Tibial artery (tissue), 4 donors: ENCODE data around the gene DYRK3.

Experiments used
- DNase-seq, 2 donors: peaks; one replicate each; pipeline ENCODE4 v3.0.0-alpha.2; 2019
- H3K27ac ChIP-seq, 2 donors: fragments of 200-600 bp; sonication (generic) in 1 of 2; 1 replicate in 1 of 2; 2 replicates in 1 of 2; pipeline ENCODE4 v1.5.1; 2018 to 2019; ENCODE audit warnings: mild to moderate bottlenecking in 1 of 2
- H3K27me3 ChIP-seq, 2 donors: fragments of 200-600 bp; sonication (generic) in 1 of 2; one replicate each; pipeline versions ENCODE4 v1.5.1 to v1.6.0; 2016 to 2019
- H3K36me3 ChIP-seq, 3 donors: fragments of 200-600 bp; sonication (generic) in 2 of 3; one replicate each; pipeline ENCODE4 v1.5.1; 2016 to 2019; ENCODE audit warnings: mild to moderate bottlenecking in 2 of 3
- H3K4me1 ChIP-seq, 4 donors: fragments of 200-600 bp; sonication (generic) in 2 of 4; 1 replicate in 3 of 4; 2 replicates in 1 of 4; pipeline ENCODE4 v1.5.1; 2016 to 2019
- H3K4me3 ChIP-seq, 2 donors: fragments of 200-600 bp; sonication (generic) in 1 of 2; 1 replicate in 1 of 2; 2 replicates in 1 of 2; pipeline ENCODE4 v1.5.1; 2018 to 2019; ENCODE audit warnings: mild to moderate bottlenecking in 2 of 2
- H3K9me3 ChIP-seq, 3 donors: fragments of 200-600 bp; sonication (generic) in 1 of 3; one replicate each; pipeline ENCODE4 v1.5.1; 2016 to 2019
- CTCF ChIP-seq, 2 experiments: fragments of 200-600 bp in 1 of 2; fragments of 450-650 bp in 1 of 2; IDR thresholded peaks; one replicate each; pipeline ENCODE4 v1.5.1; 2017 to 2019; ENCODE audit warnings: antibody characterized with exemption in 2 of 2, mild to moderate bottlenecking in 1 of 2, moderate library complexity in 1 of 2
- intact Hi-C: fragments of 100-400 bp; cut with DNase I; formaldehyde crosslinking; loops from one replicate; pipeline ENCODE4 v1.15.0; 2023; ENCODE audit warnings: low total_unique reads

Gene DYRK3

GRCh38 chr1:206651958-206652890 lies 16.9 kb downstream of the DYRK3 start:
- Histone ChIP-seq H3K4me3 (no peak overlapping the region), H3K27ac (no peak overlapping the region), H3K4me1 (peaks cover 0 to 9% (median 0%) of the 10 kb centered on the region in 4 donors), H3K27me3 (no peaks in the 10 kb centered on the region), H3K36me3 (peaks cover 8 to 17% (median 15%) of the 10 kb centered on the region in 3 donors), H3K9me3 (no peaks in the 10 kb centered on the region)
- TF ChIP-seq CTCF (IDR thresholded peaks at IDR 0.05) = no peak
- no peak for DNase-seq
- intact Hi-C loops = no loop called here

- H3K4me1 ChIP-seq = peaks cover under 1 to 18% (median 8%) of the 10 kb centered on the region in 4 donors
- no peaks in the 10 kb centered on the region for H3K27me3 ChIP-seq
- no peaks in the 10 kb centered on the region for H3K9me3 ChIP-seq
- H3K4me3 ChIP-seq = no peak overlapping the region
- peaks cover 0 to 1% (median 0%) of the 10 kb centered on the region in 3 donors for H3K36me3 ChIP-seq
- no peak for TF ChIP-seq CTCF (IDR thresholded peaks at IDR 0.05)
- H3K27ac ChIP-seq = no peak overlapping the region
- no peak for DNase-seq
- intact Hi-C loops = no loop called here
Observed at GRCh38 chr1:206653715-206654459, 18.6 kb downstream of the DYRK3 start.

GRCh38 chr1:206654828-206655227 lies 19.5 kb downstream of the DYRK3 start:
- Histone ChIP-seq H3K27me3 (no peaks in the 10 kb centered on the region), H3K27ac (no peak overlapping the region), H3K36me3 (no peaks in the 10 kb centered on the region), H3K9me3 (no peaks in the 10 kb centered on the region), H3K4me1 (peaks cover 6 to 28% (median 15%) of the 10 kb centered on the region in 4 donors), H3K4me3 (no peak overlapping the region)
- TF ChIP-seq CTCF (IDR thresholded peaks at IDR 0.05) = no peak
- intact Hi-C loops = no loop called here
- no peak for DNase-seq

GRCh38 chr1:206655471-206655882 lies 20.1 kb downstream of the DYRK3 start:
- Histone ChIP-seq H3K4me3 (no peak overlapping the region), H3K9me3 (no peaks in the 10 kb centered on the region), H3K27ac (no peak overlapping the region), H3K36me3 (no peaks in the 10 kb centered on the region), H3K27me3 (no peaks in the 10 kb centered on the region), H3K4me1 (peaks cover 6 to 28% (median 16%) of the 10 kb centered on the region in 4 donors)
- DNase-seq = no peak
- TF ChIP-seq CTCF (IDR thresholded peaks at IDR 0.05) = no peak
- intact Hi-C loops = no loop called here

- no peak for TF ChIP-seq CTCF (IDR thresholded peaks at IDR 0.05)
- no peaks in the 10 kb centered on the region for H3K36me3 ChIP-seq
- no peak overlapping the region for H3K4me3 ChIP-seq
- intact Hi-C loops = no loop called here
- H3K9me3 ChIP-seq = no peaks in the 10 kb centered on the region
- no peak overlapping the region for H3K27ac ChIP-seq
- no peaks in the 10 kb centered on the region for H3K27me3 ChIP-seq
- no peak for DNase-seq
- peaks cover 6 to 28% (median 16%) of the 10 kb centered on the region in 4 donors for H3K4me1 ChIP-seq
Observed at GRCh38 chr1:206656936-206657335, 21.6 kb downstream of the DYRK3 start.
